ENCODE data around the gene ST8SIA4.
A peak's percentile ranks its signal among the peaks of the same experiment; 100 is the strongest.

Gene ST8SIA4

DNA sequence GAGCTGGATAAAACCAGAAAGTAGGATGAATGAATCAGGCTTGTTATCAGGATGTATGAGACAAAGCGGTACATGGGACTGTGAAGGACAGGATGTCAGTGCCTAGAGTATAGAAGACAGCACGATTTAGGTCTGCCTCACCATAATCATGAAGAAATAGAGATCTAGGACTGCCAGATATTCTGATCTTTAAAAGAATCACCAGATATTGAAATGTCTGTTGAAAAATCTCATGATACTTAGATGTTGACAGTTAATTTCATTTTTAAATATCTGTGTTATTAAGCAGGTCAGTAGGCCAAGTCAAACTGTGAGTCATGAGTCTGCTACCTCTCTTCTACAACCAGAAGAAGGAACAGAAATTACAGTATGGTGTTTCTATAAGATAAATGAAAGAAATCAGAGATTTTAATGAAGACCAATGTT, 65.0 kb downstream of the ST8SIA4 start:
- Mint-ChIP-seq H3K27ac (peak overlapping the region; percentile 59 to 74), H3K4me1 (ENCODE audit: low read depth in 2 of 2) (peaks cover 36 to 61% of the 10 kb centered on the region in 2 donors), H3K36me3 (ENCODE audit: insufficient read depth) (peaks cover 3% of the 10 kb centered on the region), H3K4me3 (peak overlapping the region; percentile 6 to 40), H3K27me3 (no peaks in the 10 kb centered on the region), H3K9me3 (no peaks in the 10 kb centered on the region)
- ATAC-seq (replicated peaks): peak; percentile 63
- DNase-seq: no peak

- DNase-seq (no peak), ATAC-seq (replicated peaks) (no peak)
- Mint-ChIP-seq H3K9me3 (no peaks in the 10 kb centered on the region), H3K36me3 (ENCODE audit: insufficient read depth) (peaks cover 4% of the 10 kb centered on the region), H3K27me3 (no peaks in the 10 kb centered on the region), H3K4me1 (ENCODE audit: low read depth in 2 of 2) (peaks cover 24 to 47% of the 10 kb centered on the region in 2 donors), H3K27ac (peak overlapping the region in 1 of 2 donors; percentile 24), H3K4me3 (no peak overlapping the region)
Measured at GRCh38 chr5:100834519-100834918, 68.6 kb downstream of the ST8SIA4 start.

DNA sequence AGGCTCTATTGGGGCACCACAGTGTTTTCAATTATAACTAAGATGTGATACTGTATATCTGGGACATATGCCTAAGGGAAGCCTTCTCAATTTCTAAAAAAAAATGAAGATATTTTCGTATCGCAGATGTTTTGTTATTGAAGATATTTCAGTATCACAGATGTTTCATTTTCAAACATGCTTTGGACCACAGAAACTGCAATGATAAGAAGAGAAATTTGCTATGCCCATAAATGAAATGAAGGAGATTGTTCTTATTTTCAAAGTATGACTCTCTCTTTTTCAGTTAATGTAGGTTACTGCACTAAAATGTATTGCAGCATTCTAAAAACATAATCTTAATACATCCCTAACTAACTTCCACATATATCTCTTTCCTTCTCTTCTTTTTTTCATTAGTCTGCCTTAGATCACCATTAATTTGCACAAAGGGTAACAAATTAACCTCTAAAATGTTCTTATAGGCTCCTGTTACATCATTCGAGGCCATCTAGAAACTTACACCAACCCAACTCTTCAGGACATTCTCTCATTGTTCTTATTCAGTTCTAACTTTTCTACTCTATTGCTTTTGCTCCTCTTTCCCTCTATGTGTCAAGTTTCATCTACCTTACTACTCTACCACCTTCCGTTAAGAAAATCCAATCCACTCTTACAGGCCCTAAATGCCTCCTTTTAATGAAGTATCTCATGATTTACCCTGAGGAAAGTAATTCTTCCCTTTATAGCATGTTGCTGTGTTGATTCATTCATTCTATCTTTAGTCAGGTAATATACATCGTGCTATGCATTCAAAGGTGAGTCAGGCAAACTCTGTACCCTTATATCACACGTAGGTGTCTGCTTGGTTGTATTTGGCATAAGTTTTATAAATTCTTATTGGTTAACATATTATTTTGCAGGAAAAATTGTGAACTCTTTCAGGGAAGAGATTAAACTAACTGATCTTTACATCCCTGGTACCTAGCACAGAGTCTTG, 70.5 kb downstream of the ST8SIA4 start:
- no peak for DNase-seq
- H3K27ac Mint-ChIP-seq: no peak overlapping the region

DNA sequence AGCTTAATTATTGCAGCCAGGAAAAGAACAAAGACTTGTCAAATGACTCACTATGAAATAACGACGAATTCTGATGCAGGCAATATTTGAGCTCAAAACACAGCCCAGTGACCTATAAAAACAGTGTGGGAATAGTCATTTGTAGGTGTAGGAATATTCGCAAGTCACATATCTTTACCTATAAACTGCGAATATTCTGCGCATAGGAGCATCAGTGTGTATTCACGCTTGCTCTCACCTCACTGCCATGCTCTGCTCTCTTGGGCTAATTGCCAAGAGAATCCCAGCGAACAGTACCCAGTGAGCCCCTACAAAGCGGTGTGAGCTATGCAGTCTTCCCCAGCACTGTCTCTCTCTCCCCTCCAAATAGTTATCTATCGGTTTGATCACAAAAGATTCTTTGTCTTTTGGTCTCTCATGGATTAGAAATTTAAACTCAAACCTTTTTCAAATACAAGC, 74.2 kb downstream of the ST8SIA4 start:
- Mint-ChIP-seq H3K27me3 (no peaks in the 10 kb centered on the region), H3K4me1 (ENCODE audit: low read depth in 2 of 2) (peaks cover 26 to 45% of the 10 kb centered on the region in 2 donors), H3K4me3 (peak overlapping the region in 1 of 2 donors; percentile 45), H3K9me3 (no peaks in the 10 kb centered on the region), H3K36me3 (ENCODE audit: insufficient read depth) (peaks cover 11% of the 10 kb centered on the region), H3K27ac (peak overlapping the region; percentile 74 to 81)
- DNase-seq (no peak), ATAC-seq (replicated peaks) (no peak)

More for the DNA sequence above, 70.5 kb downstream of the ST8SIA4 start:
- Mint-ChIP-seq H3K27me3 (no peaks in the 10 kb centered on the region), H3K9me3 (no peaks in the 10 kb centered on the region), H3K4me1 (ENCODE audit: low read depth in 2 of 2) (peaks cover 31 to 50% of the 10 kb centered on the region in 2 donors), H3K4me3 (no peak overlapping the region), H3K36me3 (ENCODE audit: insufficient read depth) (peaks cover 6% of the 10 kb centered on the region)
- no peak for ATAC-seq (replicated peaks)

DNA sequence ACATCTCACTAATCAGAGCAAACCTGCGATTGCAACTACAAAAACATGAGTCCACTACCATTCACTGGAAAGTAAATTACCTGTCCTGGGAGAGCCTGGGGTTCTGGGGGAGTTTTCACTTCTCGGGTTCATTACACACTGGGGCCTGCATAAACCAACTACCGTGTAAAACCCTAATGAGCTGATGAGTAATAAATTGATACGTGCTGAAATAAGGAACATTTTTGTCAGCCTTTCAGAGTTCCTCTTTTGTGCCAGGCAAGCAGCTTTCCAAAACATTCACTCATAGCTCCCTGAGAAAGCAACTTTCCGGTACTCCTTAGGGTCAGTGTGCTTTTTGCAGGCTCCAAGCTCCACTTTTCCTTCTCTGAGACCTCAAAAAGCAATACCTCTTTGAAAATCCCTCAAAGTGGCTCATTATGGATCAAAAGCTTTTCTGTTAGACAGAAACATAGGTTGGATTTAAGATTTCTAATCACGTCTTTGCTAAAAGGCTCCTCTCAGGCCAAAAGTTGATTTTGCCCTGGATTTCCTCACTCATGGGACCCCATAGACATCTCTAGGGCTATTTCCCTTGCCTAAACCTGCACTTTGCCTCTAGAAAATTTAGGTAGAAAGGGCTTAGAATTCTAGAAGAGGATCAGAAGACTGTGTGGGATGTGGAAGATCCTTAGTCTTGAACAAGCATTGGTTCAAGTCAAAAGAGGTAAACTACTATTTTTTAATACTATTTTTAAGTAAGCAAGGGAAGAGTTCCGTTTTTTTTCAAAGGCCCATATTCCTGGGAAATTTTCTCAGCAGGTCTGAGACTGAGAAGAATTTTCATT, 74.8 kb downstream of the ST8SIA4 start:
- H3K4me3 Mint-ChIP-seq: peak overlapping the region in 1 of 2 donors; percentile 45
- no peak for DNase-seq
- no peaks in the 10 kb centered on the region for H3K27me3 Mint-ChIP-seq
- peak; percentile 29 for ATAC-seq (replicated peaks)
- H3K4me1 Mint-ChIP-seq (ENCODE audit: low read depth in 2 of 2): peaks cover 26 to 45% of the 10 kb centered on the region in 2 donors
- peaks cover 11% of the 10 kb centered on the region for H3K36me3 Mint-ChIP-seq (ENCODE audit: insufficient read depth)
- no peaks in the 10 kb centered on the region for H3K9me3 Mint-ChIP-seq
- peak overlapping the region; percentile 74 to 81 for H3K27ac Mint-ChIP-seq

- ATAC-seq (replicated peaks) (no peak), DNase-seq (no peak)
- Mint-ChIP-seq H3K36me3 (ENCODE audit: insufficient read depth) (peaks cover 11% of the 10 kb centered on the region), H3K4me3 (peak overlapping the region in 1 of 2 donors; percentile 45), H3K27me3 (no peaks in the 10 kb centered on the region), H3K27ac (peak overlapping the region; percentile 74 to 81), H3K4me1 (ENCODE audit: low read depth in 2 of 2) (peaks cover 22 to 41% of the 10 kb centered on the region in 2 donors), H3K9me3 (no peaks in the 10 kb centered on the region)
Measured at GRCh38 chr5:100827481-100827889, 75.6 kb downstream of the ST8SIA4 start.

DNA sequence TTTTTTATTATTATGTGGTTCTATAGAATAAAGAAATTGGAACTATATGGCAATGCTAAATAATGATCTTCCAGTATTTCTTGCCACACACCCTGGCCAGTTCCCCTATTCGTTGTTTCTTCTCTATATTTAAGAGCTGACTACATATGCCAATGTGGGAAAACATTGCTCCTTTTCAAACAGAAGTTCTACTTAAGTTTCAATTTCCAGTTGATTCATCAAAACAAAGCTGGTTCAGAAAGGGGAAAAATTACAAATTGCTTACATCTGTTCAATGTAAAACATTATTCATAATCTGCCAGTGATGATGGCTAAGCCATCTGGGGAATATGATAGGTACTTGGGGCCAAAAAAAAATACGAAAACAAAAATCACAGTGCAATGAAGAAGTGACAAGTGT, 76.9 kb downstream of the ST8SIA4 start:
- H3K4me3 Mint-ChIP-seq: no peak overlapping the region
- H3K36me3 Mint-ChIP-seq (ENCODE audit: insufficient read depth): peaks cover 11% of the 10 kb centered on the region
- no peaks in the 10 kb centered on the region for H3K27me3 Mint-ChIP-seq
- no peaks in the 10 kb centered on the region for H3K9me3 Mint-ChIP-seq
- ATAC-seq (replicated peaks) (no peak), DNase-seq (no peak)
- H3K27ac Mint-ChIP-seq: peak overlapping the region in 1 of 2 donors; percentile 32
- H3K4me1 Mint-ChIP-seq (ENCODE audit: low read depth in 2 of 2): peaks cover 22 to 41% of the 10 kb centered on the region in 2 donors

DNA sequence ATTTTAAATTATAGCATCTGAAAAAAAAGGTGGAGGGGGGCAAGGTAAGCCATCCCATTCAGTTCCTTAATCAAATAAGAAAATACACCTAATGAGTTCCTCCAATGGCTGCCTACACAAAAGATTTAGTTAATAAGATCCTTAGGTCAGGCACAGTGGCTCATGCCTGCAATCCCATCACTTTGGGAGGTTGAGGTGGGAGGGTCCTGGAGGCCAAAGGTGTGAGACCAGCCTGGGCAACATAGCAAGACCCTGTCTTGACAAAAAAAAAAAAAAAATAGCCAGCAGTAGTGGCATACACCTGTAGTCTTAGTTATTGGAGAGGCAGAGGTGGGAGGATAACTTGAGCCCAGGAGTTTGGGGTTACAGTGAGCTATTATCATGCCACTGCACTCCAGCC, 78.4 kb downstream of the ST8SIA4 start:
- Mint-ChIP-seq H3K36me3 (ENCODE audit: insufficient read depth) (peaks cover 9% of the 10 kb centered on the region), H3K4me1 (ENCODE audit: low read depth in 2 of 2) (peaks cover 28 to 44% of the 10 kb centered on the region in 2 donors), H3K4me3 (no peak overlapping the region), H3K27ac (peak overlapping the region in 1 of 2 donors; percentile 38), H3K9me3 (no peaks in the 10 kb centered on the region), H3K27me3 (no peaks in the 10 kb centered on the region)
- DNase-seq (no peak), ATAC-seq (replicated peaks) (no peak)

DNA sequence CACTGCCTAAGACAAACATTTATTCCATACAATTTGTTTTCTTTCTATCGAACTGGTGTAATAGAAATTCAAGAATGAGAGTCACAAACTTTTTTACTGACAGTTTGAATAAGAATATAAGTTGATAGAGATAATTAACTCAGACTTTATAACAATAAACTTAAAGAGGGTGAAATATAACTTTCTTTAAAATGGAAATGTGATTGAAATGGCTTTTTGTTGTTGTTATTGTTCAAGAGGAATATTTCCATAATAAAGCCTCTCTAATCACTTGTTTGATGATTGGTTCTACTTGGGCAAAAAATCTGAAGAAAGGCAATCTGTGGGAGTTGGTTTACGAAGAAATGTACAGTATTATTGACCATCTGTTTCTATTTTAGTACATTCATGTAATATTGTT, 79.3 kb downstream of the ST8SIA4 start:
- no peaks in the 10 kb centered on the region for H3K27me3 Mint-ChIP-seq
- H3K36me3 Mint-ChIP-seq (ENCODE audit: insufficient read depth): peaks cover 5% of the 10 kb centered on the region
- DNase-seq (no peak), ATAC-seq (replicated peaks) (no peak)
- H3K4me1 Mint-ChIP-seq (ENCODE audit: low read depth in 2 of 2): peaks cover 24 to 47% of the 10 kb centered on the region in 2 donors
- no peaks in the 10 kb centered on the region for H3K9me3 Mint-ChIP-seq
- H3K4me3 Mint-ChIP-seq: no peak overlapping the region
- peak overlapping the region; percentile 38 to 65 for H3K27ac Mint-ChIP-seq

DNA sequence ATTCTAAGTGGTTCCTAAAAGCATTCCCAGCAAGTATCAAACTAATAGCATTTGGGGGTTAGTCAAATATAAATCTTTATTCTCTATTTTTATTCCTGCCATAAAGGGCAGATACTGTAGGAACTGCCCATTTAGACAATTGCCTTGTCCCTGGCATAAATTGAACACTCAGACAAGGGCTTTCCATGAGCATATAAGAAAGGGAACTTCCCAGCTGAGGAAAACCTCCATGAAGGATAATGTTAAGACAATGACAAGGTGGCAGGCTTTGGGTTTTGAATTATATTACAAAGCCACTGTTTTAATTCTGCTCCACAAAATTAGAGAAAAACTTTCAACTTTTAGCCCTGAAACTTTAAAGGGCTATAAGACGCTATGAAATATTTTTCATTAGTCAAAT, 81.3 kb downstream of the ST8SIA4 start:
- Mint-ChIP-seq H3K4me3 (no peak overlapping the region), H3K27ac (peak overlapping the region; percentile 24 to 71), H3K9me3 (no peaks in the 10 kb centered on the region), H3K36me3 (ENCODE audit: insufficient read depth) (peaks cover 5% of the 10 kb centered on the region), H3K27me3 (no peaks in the 10 kb centered on the region), H3K4me1 (ENCODE audit: low read depth in 2 of 2) (peaks cover 16 to 42% of the 10 kb centered on the region in 2 donors)
- DNase-seq (no peak), ATAC-seq (replicated peaks) (no peak)

- Mint-ChIP-seq H3K27ac (peak overlapping the region in 1 of 2 donors; percentile 30), H3K4me3 (no peak overlapping the region), H3K9me3 (no peaks in the 10 kb centered on the region), H3K36me3 (ENCODE audit: insufficient read depth) (no peaks in the 10 kb centered on the region), H3K4me1 (ENCODE audit: low read depth in 2 of 2) (peaks cover 18 to 43% of the 10 kb centered on the region in 2 donors), H3K27me3 (no peaks in the 10 kb centered on the region)
- ATAC-seq (replicated peaks) (no peak), DNase-seq (no peak)
Measured at GRCh38 chr5:100818340-100818739, 84.7 kb downstream of the ST8SIA4 start.

DNA sequence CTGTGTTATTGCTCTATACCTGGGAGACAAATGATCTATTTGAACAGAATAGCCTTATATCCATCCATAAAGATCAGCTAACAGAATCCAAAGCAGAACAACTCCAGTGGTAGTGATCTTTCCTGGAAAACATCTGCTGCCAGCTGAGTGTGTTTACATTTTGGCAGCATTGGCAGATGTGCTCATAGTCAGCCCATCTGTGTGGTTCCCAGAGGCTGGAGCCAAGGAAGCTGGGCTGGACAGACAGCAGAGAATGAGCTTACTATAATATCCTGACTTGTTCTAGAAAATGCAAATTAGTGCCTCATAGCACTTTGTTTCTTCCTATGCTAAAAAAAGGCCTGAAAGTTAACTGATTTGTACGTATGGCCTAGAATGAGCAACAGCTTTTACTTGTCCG, 99.7 kb downstream of the ST8SIA4 start:
- no peaks in the 10 kb centered on the region for H3K4me1 Mint-ChIP-seq (ENCODE audit: low read depth in 2 of 2)
- ATAC-seq (replicated peaks) (no peak), DNase-seq (no peak)
- peak overlapping the region in 1 of 2 donors; percentile 20 for H3K27ac Mint-ChIP-seq
- H3K27me3 Mint-ChIP-seq: no peaks in the 10 kb centered on the region
- H3K9me3 Mint-ChIP-seq: peaks cover 0 to 3% of the 10 kb centered on the region in 2 donors
- H3K36me3 Mint-ChIP-seq (ENCODE audit: insufficient read depth): peaks cover 5% of the 10 kb centered on the region
- no peak overlapping the region for H3K4me3 Mint-ChIP-seq

DNA sequence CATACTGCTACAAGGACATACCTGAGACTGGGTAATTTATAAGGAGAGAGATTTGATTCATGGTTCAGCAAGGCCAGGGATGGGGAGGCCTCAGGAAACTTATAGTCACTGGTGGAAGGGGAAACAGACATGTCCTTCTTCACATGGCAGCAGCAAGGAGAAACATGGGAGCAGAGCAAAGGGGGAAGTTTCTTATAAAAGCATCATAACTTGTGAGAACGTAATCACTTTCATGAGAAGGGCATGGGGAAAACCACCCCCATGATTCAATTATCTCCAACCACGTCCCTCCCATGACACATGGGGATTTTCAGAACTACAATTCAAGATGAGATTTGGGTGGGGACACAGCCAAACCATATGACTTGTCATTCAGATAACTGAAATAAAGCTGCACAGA, 100.9 kb downstream of the ST8SIA4 start:
- peaks cover 0 to 3% of the 10 kb centered on the region in 2 donors for H3K9me3 Mint-ChIP-seq
- H3K4me3 Mint-ChIP-seq: no peak overlapping the region
- ATAC-seq (replicated peaks) (no peak), DNase-seq (no peak)
- H3K27me3 Mint-ChIP-seq: no peaks in the 10 kb centered on the region
- H3K4me1 Mint-ChIP-seq (ENCODE audit: low read depth in 2 of 2): no peaks in the 10 kb centered on the region
- no peak overlapping the region for H3K27ac Mint-ChIP-seq
- H3K36me3 Mint-ChIP-seq (ENCODE audit: insufficient read depth): peaks cover 5% of the 10 kb centered on the region

Measured in effector memory CD8-positive, alpha-beta T cell (primary cell).